Activated naive CD4-positive, alpha-beta T cell treated with anti-CD3 and anti-CD28 coated beads, Interleukin-2, amount 10 ng/mL, durations not matched to agents 7 days and 5 days (primary cell): ENCODE measurements around the gene SLC38A4.
"Not testable (repeated sequence)": the region's sequence is repeated elsewhere in the genome, so short reads cannot be mapped to it uniquely, and the experiment has no call there.

Experiments
- CTCF ChIA-PET: fragments of 350-600 bp; sonication (Branson Sonifier 250); formaldehyde crosslinking; loops from one replicate; lab custom pipeline; 2021; ENCODE audit warnings: antibody characterized with exemption; lab: Charles Lee
- DNase-seq: peaks from one replicate; pipeline ENCODE4 v3.0.0-alpha.2; 2020
- H3K27ac Mint-ChIP-seq: one replicate; pipeline ENCODE4 v1.8.0; 2021; ENCODE audit warnings: mild to moderate bottlenecking, moderate library complexity, mixed read lengths
- H3K27me3 Mint-ChIP-seq: one replicate; pipeline ENCODE4 v1.8.0; 2021; ENCODE audit warnings: mild to moderate bottlenecking, mixed read lengths
- H3K36me3 Mint-ChIP-seq: one replicate; pipeline ENCODE4 v1.8.0; 2021; ENCODE audit warnings: mixed read lengths
- H3K4me1 Mint-ChIP-seq: one replicate; pipeline ENCODE4 v1.8.0; 2021; ENCODE audit warnings: mixed read lengths
- H3K4me3 Mint-ChIP-seq: one replicate; pipeline ENCODE4 v1.8.0; 2021; ENCODE audit warnings: mild to moderate bottlenecking, moderate library complexity, mixed read lengths
- H3K9me3 Mint-ChIP-seq: one replicate; pipeline ENCODE4 v1.8.0; 2021; ENCODE audit warnings: mixed read lengths

The SLC38A4 gene, protein sequence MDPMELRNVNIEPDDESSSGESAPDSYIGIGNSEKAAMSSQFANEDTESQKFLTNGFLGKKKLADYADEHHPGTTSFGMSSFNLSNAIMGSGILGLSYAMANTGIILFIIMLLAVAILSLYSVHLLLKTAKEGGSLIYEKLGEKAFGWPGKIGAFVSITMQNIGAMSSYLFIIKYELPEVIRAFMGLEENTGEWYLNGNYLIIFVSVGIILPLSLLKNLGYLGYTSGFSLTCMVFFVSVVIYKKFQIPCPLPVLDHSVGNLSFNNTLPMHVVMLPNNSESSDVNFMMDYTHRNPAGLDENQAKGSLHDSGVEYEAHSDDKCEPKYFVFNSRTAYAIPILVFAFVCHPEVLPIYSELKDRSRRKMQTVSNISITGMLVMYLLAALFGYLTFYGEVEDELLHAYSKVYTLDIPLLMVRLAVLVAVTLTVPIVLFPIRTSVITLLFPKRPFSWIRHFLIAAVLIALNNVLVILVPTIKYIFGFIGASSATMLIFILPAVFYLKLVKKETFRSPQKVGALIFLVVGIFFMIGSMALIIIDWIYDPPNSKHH

DNA sequence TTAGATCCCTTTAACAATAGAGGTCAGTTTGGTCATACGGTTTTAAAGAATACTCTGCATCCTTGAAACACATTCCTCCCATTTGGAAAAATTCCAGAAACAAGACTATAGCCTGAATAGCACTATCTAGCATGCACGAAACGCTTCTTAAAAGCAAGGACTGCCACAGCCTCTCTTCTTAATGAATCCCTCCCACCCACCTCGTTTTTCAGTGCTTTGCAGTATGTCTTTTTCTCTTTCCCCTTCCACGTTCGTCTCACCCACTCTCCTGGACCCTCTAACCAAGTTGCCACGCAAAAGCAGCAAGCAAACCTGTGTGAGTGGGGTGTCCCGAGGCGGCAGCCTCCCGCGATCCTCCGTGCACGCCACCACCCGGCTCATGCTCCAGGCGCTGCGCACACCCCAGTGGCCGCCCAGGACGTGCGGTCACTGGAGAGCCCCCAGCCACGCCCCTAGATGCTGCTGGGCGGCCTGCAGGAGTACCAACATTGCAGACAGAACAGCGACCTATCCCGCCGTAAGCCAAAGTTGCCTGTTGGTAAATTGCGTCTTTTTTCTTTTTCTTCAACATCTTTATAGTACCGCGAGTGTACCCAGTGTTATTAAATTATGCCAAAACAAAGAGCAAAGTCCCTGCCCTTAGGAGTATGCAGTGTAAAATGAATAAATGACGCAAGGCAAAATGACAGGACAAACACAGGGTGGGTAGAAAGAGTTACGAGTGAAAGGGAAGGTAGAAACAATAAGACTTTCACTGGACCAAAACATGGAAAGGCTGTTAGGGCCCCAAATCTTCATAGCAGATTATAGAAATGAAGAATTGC lies at the start of gene SLC38A4:
SLC38A4 (minus strand) TSS at position 407 of the 824 bp plus-strand sequence. CDS start 32,926 bp downstream, outside the sequence.
- no peak for DNase-seq
- H3K4me3 Mint-ChIP-seq = no peak within 1 kb of the TSS
- peaks cover 47% of the 10 kb centered on the region for H3K27me3 Mint-ChIP-seq
- no peaks in the 10 kb centered on the region for H3K36me3 Mint-ChIP-seq
- H3K4me1 Mint-ChIP-seq = no peaks in the 10 kb centered on the region
- no peak within 1 kb of the TSS for H3K27ac Mint-ChIP-seq
- CTCF ChIA-PET = no interaction called here
- no peaks in the 10 kb centered on the region for H3K9me3 Mint-ChIP-seq

GRCh38 chr12:46875095-46875494 lies 49.3 kb upstream of the SLC38A4 start:
- no peak for DNase-seq
- Mint-ChIP-seq H3K27me3 (peaks cover 12% of the 10 kb centered on the region), H3K4me1 (no peaks in the 10 kb centered on the region), H3K36me3 (no peaks in the 10 kb centered on the region), H3K4me3 (no peak overlapping the region), H3K9me3 (peaks cover 2% of the 10 kb centered on the region), H3K27ac (no peak overlapping the region)
- CTCF ChIA-PET = no interaction called here

DNA sequence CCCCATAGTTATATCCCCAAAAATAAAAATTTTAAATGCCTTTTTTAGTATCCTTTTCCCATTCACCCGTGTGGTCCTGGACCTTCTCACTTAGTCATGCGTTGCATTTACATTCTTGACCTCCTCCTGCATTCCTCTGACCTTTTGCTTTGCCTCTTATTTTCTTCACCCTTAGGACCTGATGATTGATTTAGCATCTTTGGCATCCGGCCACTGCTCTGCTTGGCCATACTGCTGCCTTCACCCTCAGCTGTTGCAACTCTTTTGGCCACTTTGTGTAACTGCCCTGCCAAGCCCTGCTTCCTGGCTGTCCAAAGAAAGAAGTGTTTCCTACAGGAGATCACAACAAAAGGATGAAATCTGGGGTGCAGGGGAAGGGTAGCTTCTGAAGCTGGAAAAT lies 48.8 kb upstream of the SLC38A4 start:
- Mint-ChIP-seq H3K9me3 (peaks cover 2% of the 10 kb centered on the region), H3K36me3 (no peaks in the 10 kb centered on the region), H3K4me1 (no peaks in the 10 kb centered on the region), H3K27me3 (peaks cover 16% of the 10 kb centered on the region), H3K4me3 (no peak overlapping the region), H3K27ac (no peak overlapping the region)
- no peak for DNase-seq
- CTCF ChIA-PET = no interaction called here

DNA sequence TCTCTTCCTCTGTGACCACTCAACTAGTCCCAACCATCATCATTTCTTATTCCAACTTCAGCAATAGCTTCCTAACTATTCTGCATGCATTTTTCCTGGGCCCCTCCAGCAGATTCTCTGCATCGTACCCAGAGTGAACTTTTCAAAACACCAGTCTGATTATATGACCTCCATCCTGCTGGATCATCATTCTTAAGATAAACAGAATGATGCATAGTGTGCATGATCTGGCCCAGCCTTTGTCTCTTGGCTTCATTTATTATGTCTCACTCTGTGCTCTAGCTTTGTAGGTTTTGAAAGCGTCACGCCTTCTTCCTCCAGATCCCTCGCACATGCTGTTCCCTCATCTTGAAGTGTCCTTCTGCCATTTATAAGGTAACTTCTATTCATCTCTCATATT lies 46.3 kb upstream of the SLC38A4 start:
- Mint-ChIP-seq H3K9me3 (peaks cover 2% of the 10 kb centered on the region), H3K27me3 (peaks cover 16% of the 10 kb centered on the region), H3K36me3 (no peaks in the 10 kb centered on the region), H3K4me1 (no peaks in the 10 kb centered on the region), H3K4me3 (no peak overlapping the region), H3K27ac (no peak overlapping the region)
- CTCF ChIA-PET = no interaction called here
- DNase-seq = no peak

- no peak for DNase-seq
- Mint-ChIP-seq H3K36me3 (no peaks in the 10 kb centered on the region), H3K4me3 (no peak overlapping the region), H3K4me1 (no peaks in the 10 kb centered on the region), H3K9me3 (peaks cover 26% of the 10 kb centered on the region), H3K27ac (no peak overlapping the region), H3K27me3 (peaks cover 4% of the 10 kb centered on the region)
- CTCF ChIA-PET = no interaction called here
Measured at GRCh38 chr12:46865311-46865710, 39.5 kb upstream of the SLC38A4 start.

GRCh38 chr12:46858368-46858767 lies 32.6 kb upstream of the SLC38A4 start:
- no peak overlapping the region for H3K27ac Mint-ChIP-seq

DNA sequence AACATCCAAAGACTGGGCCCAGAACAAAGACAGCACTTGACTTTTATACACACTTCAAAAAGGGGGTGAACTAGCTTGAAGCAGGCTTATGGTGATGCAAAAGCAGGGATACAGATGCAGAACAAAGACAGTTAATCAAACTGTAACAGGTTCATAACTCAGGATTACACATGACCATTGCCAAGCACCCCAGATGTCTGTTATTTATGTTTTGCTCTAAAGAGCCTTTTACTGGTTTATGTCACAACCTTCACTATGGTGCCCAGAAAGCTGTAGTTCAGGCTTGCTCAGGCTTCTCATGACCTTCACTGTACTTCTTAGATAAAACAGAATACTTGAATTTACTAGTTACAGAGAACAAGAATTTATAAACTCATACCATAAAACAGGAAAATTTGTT lies 31.7 kb upstream of the SLC38A4 start:
- CTCF ChIA-PET = no interaction called here
- no peak for DNase-seq
- Mint-ChIP-seq H3K27me3 (no peaks in the 10 kb centered on the region), H3K4me3 (no peak overlapping the region), H3K4me1 (no peaks in the 10 kb centered on the region), H3K9me3 (peaks cover 33% of the 10 kb centered on the region), H3K36me3 (no peaks in the 10 kb centered on the region), H3K27ac (no peak overlapping the region)

More at GRCh38 chr12:46858368-46858767, 32.6 kb upstream of the SLC38A4 start:
- CTCF ChIA-PET = no interaction called here
- Mint-ChIP-seq H3K9me3 (peaks cover 40% of the 10 kb centered on the region), H3K4me3 (no peak overlapping the region), H3K4me1 (no peaks in the 10 kb centered on the region), H3K36me3 (no peaks in the 10 kb centered on the region), H3K27me3 (no peaks in the 10 kb centered on the region)
- DNase-seq = no peak

- no peak overlapping the region for H3K4me3 Mint-ChIP-seq
- CTCF ChIA-PET = no interaction called here
- H3K9me3 Mint-ChIP-seq = peaks cover 25% of the 10 kb centered on the region
- H3K27me3 Mint-ChIP-seq = no peaks in the 10 kb centered on the region
- H3K27ac Mint-ChIP-seq = no peak overlapping the region
- no peaks in the 10 kb centered on the region for H3K4me1 Mint-ChIP-seq
- DNase-seq = no peak
- no peaks in the 10 kb centered on the region for H3K36me3 Mint-ChIP-seq
Measured at GRCh38 chr12:46855760-46856159, 30.0 kb upstream of the SLC38A4 start.

- H3K36me3 Mint-ChIP-seq, DNase-seq, CTCF ChIA-PET, H3K4me3 Mint-ChIP-seq, H3K4me1 Mint-ChIP-seq, H3K27me3 Mint-ChIP-seq, H3K27ac Mint-ChIP-seq: not testable (repeated sequence)
- H3K9me3 Mint-ChIP-seq = peaks cover 22% of the 10 kb centered on the region
Measured at GRCh38 chr12:46854188-46854587, 28.4 kb upstream of the SLC38A4 start.

DNA sequence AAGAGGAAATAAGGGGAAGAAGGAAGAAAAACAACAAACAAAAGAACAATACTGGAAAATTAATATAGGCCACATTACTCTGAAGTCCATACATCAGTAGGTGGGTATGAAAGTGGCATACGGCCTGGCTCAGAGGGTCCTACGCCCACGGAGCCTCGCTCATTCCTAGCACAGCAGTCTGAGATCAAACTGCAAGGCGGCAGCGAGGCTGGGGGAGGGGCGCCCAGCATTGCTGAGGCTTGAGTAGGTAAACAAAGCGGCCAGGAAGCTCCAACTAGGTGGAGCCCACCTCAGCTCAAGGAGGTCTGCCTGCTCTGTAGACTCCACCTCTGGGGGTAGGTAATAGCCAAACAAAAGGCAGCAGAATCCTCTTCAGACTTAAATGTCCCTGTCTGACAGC lies 23.0 kb upstream of the SLC38A4 start:
- H3K4me1 Mint-ChIP-seq, H3K27ac Mint-ChIP-seq, H3K36me3 Mint-ChIP-seq, H3K27me3 Mint-ChIP-seq, H3K9me3 Mint-ChIP-seq, H3K4me3 Mint-ChIP-seq, CTCF ChIA-PET, DNase-seq: not testable (repeated sequence)

DNA sequence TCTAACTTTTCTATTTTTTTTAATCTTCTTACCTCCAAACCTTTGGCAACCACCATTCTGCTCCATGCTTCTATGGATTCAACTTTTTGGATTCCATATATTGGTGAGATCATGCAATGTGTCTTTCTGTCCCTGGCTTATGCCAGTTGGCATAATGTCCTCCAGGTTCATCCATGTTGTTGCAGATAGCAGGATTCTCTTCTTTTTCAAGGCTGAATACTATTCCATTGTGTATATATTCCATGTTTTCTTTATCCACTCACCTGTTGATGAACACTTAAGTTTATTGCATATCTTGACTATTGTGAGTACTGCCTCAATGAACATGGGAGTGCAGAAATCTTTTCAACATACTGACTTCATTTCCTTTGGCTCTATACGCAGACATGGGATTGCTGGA lies 21.2 kb upstream of the SLC38A4 start:
- no peaks in the 10 kb centered on the region for H3K36me3 Mint-ChIP-seq
- H3K4me3 Mint-ChIP-seq = no peak overlapping the region
- H3K9me3 Mint-ChIP-seq = peaks cover 3% of the 10 kb centered on the region
- no peak overlapping the region for H3K27ac Mint-ChIP-seq
- CTCF ChIA-PET = no interaction called here
- H3K4me1 Mint-ChIP-seq = no peaks in the 10 kb centered on the region
- H3K27me3 Mint-ChIP-seq = peaks cover 4% of the 10 kb centered on the region
- DNase-seq = no peak

- H3K9me3 Mint-ChIP-seq = peaks cover 3% of the 10 kb centered on the region
- H3K4me3 Mint-ChIP-seq = no peak overlapping the region
- H3K27ac Mint-ChIP-seq = no peak overlapping the region
- no peaks in the 10 kb centered on the region for H3K4me1 Mint-ChIP-seq
- peaks cover 7% of the 10 kb centered on the region for H3K27me3 Mint-ChIP-seq
- H3K36me3 Mint-ChIP-seq = no peaks in the 10 kb centered on the region
- no peak for DNase-seq
- CTCF ChIA-PET = no interaction called here
Measured at GRCh38 chr12:46843811-46844210, 18.0 kb upstream of the SLC38A4 start.

- no peaks in the 10 kb centered on the region for H3K4me1 Mint-ChIP-seq
- peaks cover 10% of the 10 kb centered on the region for H3K27me3 Mint-ChIP-seq
- CTCF ChIA-PET = no interaction called here
- no peaks in the 10 kb centered on the region for H3K36me3 Mint-ChIP-seq
- H3K9me3 Mint-ChIP-seq = no peaks in the 10 kb centered on the region
- no peak for DNase-seq
- H3K4me3 Mint-ChIP-seq = no peak overlapping the region
- no peak overlapping the region for H3K27ac Mint-ChIP-seq
Measured at GRCh38 chr12:46841891-46842290, 16.1 kb upstream of the SLC38A4 start.

- no peak overlapping the region for H3K27ac Mint-ChIP-seq
- no peaks in the 10 kb centered on the region for H3K36me3 Mint-ChIP-seq
- H3K9me3 Mint-ChIP-seq = no peaks in the 10 kb centered on the region
- no peak for DNase-seq
- H3K4me1 Mint-ChIP-seq = no peaks in the 10 kb centered on the region
- CTCF ChIA-PET = no interaction called here
- H3K4me3 Mint-ChIP-seq = no peak overlapping the region
- peaks cover 10% of the 10 kb centered on the region for H3K27me3 Mint-ChIP-seq
Measured at GRCh38 chr12:46839964-46840363, 14.2 kb upstream of the SLC38A4 start.
